Fibroblast of villous mesenchyme (primary cell): Measurements from ENCODE around the gene ATXN2L. TPM values are rescaled to one million over a fixed set of nuclear protein-coding genes. Genes with fewer than 3 reads are reported as not detected.

Source experiments
- DNase-seq: peaks from one replicate; pipeline ENCODE4 v3.0.0-alpha.2; 2010; ENCODE audit warnings: low read depth
- H3K4me3 ChIP-seq: 2 replicates; pipeline ENCODE4 v1.5.1; 2011; ENCODE audit warnings: low read depth, mild to moderate bottlenecking, low read length
- CTCF ChIP-seq: IDR thresholded peaks from 2 replicates; pipeline ENCODE4 v1.5.1; 2012; ENCODE audit warnings: low read depth, mild to moderate bottlenecking, low read length; ENCODE audit not compliant: insufficient read depth
- small RNA-seq: library from RNA; depleted of rRNA; stranded (forward); fragments of <200 nt; gene quantifications from one replicate; pipeline ENCODE3, GENCODE V24; 2012
- total RNA-seq: library from RNA; depleted of rRNA; stranded (reverse); fragments of >200 nt; gene quantifications from 2 replicates; pipeline ENCODE4 v1.2.3, GENCODE V29; 2012

ATXN2L gene
- total RNA-seq, 1 donor = 51.4 TPM

- no peak for DNase-seq
- no peak overlapping the region for H3K4me3 ChIP-seq
- TF ChIP-seq CTCF = no peak
These were observed 61.2 kb downstream of the ATXN2L start for GRCh38 chr16:28884045-28884444.

Small RNAs within 50 kb of the gene (small RNA-seq; reads per million reads assigned to genes)
- gene RF00416 = not detected

Other genes starting within 250 kb of the ATXN2L start
- gene SULT1A2, start 225.9 kb upstream of the ATXN2L start, total RNA-seq = under 0.01 TPM in 1 of 2 replicates, not detected in the other
- under 0.01 and 1.6 TPM in 2 replicates for gene SULT1A1, start 213.0 kb upstream of the ATXN2L start, total RNA-seq
- gene NPIPB8, start 184.9 kb upstream of the ATXN2L start, total RNA-seq = 0.86 TPM in 1 of 2 replicates, not detected in the other
- 62.6 and 110 TPM in 2 replicates for gene EIF3C, start 111.5 kb upstream of the ATXN2L start, total RNA-seq
- gene NPIPB9, start 71.2 kb upstream of the ATXN2L start, total RNA-seq = 3.9 TPM in 2 replicates
- 89.5 and 94.6 TPM in 2 replicates for gene TUFM, start 23.3 kb downstream of the ATXN2L start, total RNA-seq
- gene SH2B1, start 40.8 kb downstream of the ATXN2L start, total RNA-seq = 16.4 and 19.4 TPM in 2 replicates
- under 0.01 and 0.43 TPM in 2 replicates for gene ATP2A1, start 55.5 kb downstream of the ATXN2L start, total RNA-seq
- 29.4 and 35.4 TPM in 2 replicates for gene RABEP2, start 102.2 kb downstream of the ATXN2L start, total RNA-seq
- not detected in 2 replicates for gene CD19, start 109.0 kb downstream of the ATXN2L start, total RNA-seq
- gene NFATC2IP, start 127.9 kb downstream of the ATXN2L start, total RNA-seq = 20.0 and 30.7 TPM in 2 replicates
- gene SPNS1, start 151.8 kb downstream of the ATXN2L start, total RNA-seq = 33.2 and 34.5 TPM in 2 replicates
- gene LAT, start 162.1 kb downstream of the ATXN2L start, total RNA-seq = 0.43 and 0.64 TPM in 2 replicates